ENCODE results near the gene ST6GAL2. TPM values are rescaled to one million over a fixed set of nuclear protein-coding genes. Genes with fewer than 3 reads are reported as not detected.

Gene ST6GAL2
- total and polyA plus RNA-seq, 2 of the 8 experiments (the other 6 are each of a cell fraction or from before 2014, with no cell fraction given), result 2.7 to 17.5 TPM

- H4K8ac ChIP-seq (ENCODE audit: extremely low read depth, insufficient read depth, low read length), result no peak overlapping the region
- no peaks in the 10 kb centered on the region for H3K9me3 ChIP-seq (ENCODE audit: insufficient read depth in 2 of 2, low read depth in 1 of 2, low read length in 1 of 2)
- no peaks in the 10 kb centered on the region for H3K23me2 ChIP-seq (ENCODE audit: low read depth, low read length)
- H3K23ac ChIP-seq (ENCODE audit: insufficient read length), result no peak overlapping the region
- no peak overlapping the region for H3K56ac ChIP-seq (replicated peaks; ENCODE audit: insufficient read length, low read depth, low read length)
- H3K9ac ChIP-seq (replicated peaks in 1 of 4; ENCODE audit: extremely low read depth in 1 of 4, low read depth in 3 of 4, low read length in 3 of 4), result no peak overlapping the region
- no peak overlapping the region for H2BK12ac ChIP-seq (ENCODE audit: low read depth, low read length)
- H3K18ac ChIP-seq (ENCODE audit: extremely low read depth, low read length), result no peak overlapping the region
- H3K4ac ChIP-seq (replicated peaks; ENCODE audit: insufficient read length, low read depth, low read length), result no peak overlapping the region
- H2BK5ac ChIP-seq (ENCODE audit: low read depth, low read length), result no peak overlapping the region
- H3K14ac ChIP-seq (ENCODE audit: insufficient read length), result no peak overlapping the region
- H3K79me1 ChIP-seq (ENCODE audit: low read depth, low read length), result no peaks in the 10 kb centered on the region
- no peak overlapping the region for H3K27ac ChIP-seq (ENCODE audit: low read depth, low read length)
- no peak overlapping the region for H4K91ac ChIP-seq (replicated peaks; ENCODE audit: insufficient read length, low read length)
- WGBS, 2 experiments (ENCODE audit: extremely low coverage in 1 of 2, insufficient coverage in 1 of 2, insufficient read length in 1 of 2, insufficient replicate concordance in 2 of 2, low coverage in 1 of 2, low lambda C conversion rate in 2 of 2, missing lambda C conversion rate in 1 of 2), result 62% methylated on average over 7 of the region's 7 CpGs; no CpG with 5 or more reads in 1 of the 2 experiments
- DNase-seq (ENCODE audit: low read depth in 1 of 2, low spot score in 2 of 2) (peak; percentile 33 to 67), FAIRE-seq (peak; percentile 95)
- no peaks in the 10 kb centered on the region for H4K20me1 ChIP-seq (replicated peaks in 1 of 2; ENCODE audit: control insufficient read depth in 1 of 2, insufficient read depth in 2 of 2, low read length in 2 of 2)
- CTCF ChIA-PET (ENCODE audit: partially characterized antibody), result interaction anchor here (1.0 to 1.5 kb wide), 3 partner anchors 15 to 42 kb away, joined by 3 to 5 read pairs (median 4); no protein-coding TSS in a partner anchor
- H2BK120ac ChIP-seq (replicated peaks; ENCODE audit: low read depth, low read length), result no peak overlapping the region
- H2BK20ac ChIP-seq (ENCODE audit: low read length), result no peak overlapping the region
- H3K36me3 ChIP-seq (ENCODE audit: control insufficient read depth in 2 of 4, insufficient read depth in 4 of 4, low read length in 3 of 4), result no peaks in the 10 kb centered on the region
- no peak overlapping the region for H3K4me3 ChIP-seq (ENCODE audit: extremely low read depth in 1 of 4, insufficient read depth in 2 of 4, low read depth in 3 of 4, low read length in 4 of 4)
- POLR2A ChIA-PET (ENCODE audit: partially characterized antibody), result interaction anchor here (0.8 kb wide), 1 partner anchor 8 kb away, joined by 3 read pairs; no protein-coding TSS in a partner anchor
- no peak overlapping the region for H3K4me2 ChIP-seq (ENCODE audit: insufficient read depth in 1 of 2, low read depth in 2 of 2, low read length in 2 of 2)
- H2AFZ ChIP-seq (ENCODE audit: low read length), result no peak overlapping the region
- no peaks in the 10 kb centered on the region for H3K79me2 ChIP-seq (ENCODE audit: control insufficient read depth in 1 of 2, insufficient read depth in 2 of 2, low read length in 2 of 2)
- no peak overlapping the region for H2BK15ac ChIP-seq (ENCODE audit: low read length)
- H3K4me1 ChIP-seq (replicated peaks in 1 of 4; ENCODE audit: control insufficient read depth in 3 of 4, insufficient read depth in 4 of 4, low read length in 3 of 4), result no peaks in the 10 kb centered on the region
- H2AK5ac ChIP-seq (ENCODE audit: low read depth, low read length), result no peak overlapping the region
- H4K5ac ChIP-seq (ENCODE audit: insufficient read length, low read depth, low read length), result no peak overlapping the region
- H3K27me3 ChIP-seq (replicated peaks in 1 of 4; ENCODE audit: control insufficient read depth in 3 of 4, extremely low read depth in 1 of 4, insufficient read depth in 3 of 4, low read length in 3 of 4), result no peaks in the 10 kb centered on the region
- peak; percentile 88 to 96 (median 91) for TF ChIP-seq CTCF (IDR thresholded peaks at IDR 0.05; ENCODE audit: control extremely low read depth in 1 of 3, insufficient read depth in 1 of 3, low read depth in 1 of 3, low read length in 3 of 3)
- peak; percentile 87 to 90 for TF ChIP-seq RAD21 (IDR thresholded peaks at IDR 0.05 in 1 of 2, conservative IDR thresholded peaks at IDR 0.05 in 1 of 2; ENCODE audit: low read depth in 2 of 2, low read length in 2 of 2)
- TF ChIP-seq CEBPB (IDR thresholded peaks at IDR 0.05; ENCODE audit: low read depth, low read length), result no peak
- peak; percentile 54; the same call in 1 of the 2 replicates for TF ChIP-seq CHD2 (IDR thresholded peaks at IDR 0.05; ENCODE audit: low read length)
- TF ChIP-seq CREB1 (IDR thresholded peaks at IDR 0.05), result peak; percentile 85
- no peak for TF ChIP-seq ATF2 (IDR thresholded peaks at IDR 0.05; ENCODE audit: low read length)
- TF ChIP-seq SP1 (IDR thresholded peaks at IDR 0.05; ENCODE audit: low read depth, low read length), result peak; percentile 31; the same call in 1 of the 2 replicates
- no peak for TF ChIP-seq SP2 (IDR thresholded peaks at IDR 0.05; ENCODE audit: low read length)
Observed at GRCh38 chr2:106839849-106840595, 45.9 kb downstream of the ST6GAL2 start.

All from H1 (cell line).